ENCODE results near the gene POLR2B. TPM values are rescaled to one million over a fixed set of nuclear protein-coding genes. Genes with fewer than 3 reads are reported as not detected.

POLR2B gene
- polyA plus RNA-seq, 1 experiment, result 44.6 TPM

- H3K27me3 ChIP-seq (ENCODE audit: control insufficient read depth, insufficient read depth, low read length), result no peaks in the 10 kb centered on the region
- no peak overlapping the region for H3K4me3 ChIP-seq (ENCODE audit: low read depth, low read length)
- CTCF ChIA-PET, result interaction anchor here (1.0 to 1.5 kb wide), 2 partner anchors 24 to 37 kb away, joined by 3 read pairs; no protein-coding TSS in a partner anchor
- DNase-seq (ENCODE audit: low read depth), result no peak
- no peak for TF ChIP-seq CTCF (IDR thresholded peaks at IDR 0.05; ENCODE audit: insufficient read depth, low read depth, low read length)
- POLR2A ChIA-PET, result no interaction called here
- peaks cover 6% of the 10 kb centered on the region; the same call in 1 of the 2 replicates for H3K36me3 ChIP-seq (ENCODE audit: control insufficient read depth, insufficient read depth, low read length)
Observed at GRCh38 chr4:57077550-57078343, 99.1 kb downstream of the POLR2B start.

GRCh38 chr4:57078685-57079521 is 100.2 kb downstream of the POLR2B start:
- DNase-seq (ENCODE audit: low read depth), result no peak
- H3K27me3 ChIP-seq (ENCODE audit: control insufficient read depth, insufficient read depth, low read length), result no peaks in the 10 kb centered on the region
- CTCF ChIA-PET, result interaction anchor here (1.0 to 1.5 kb wide), 2 partner anchors 23 to 38 kb away, joined by 3 read pairs; no protein-coding TSS in a partner anchor
- no peak for TF ChIP-seq CTCF (IDR thresholded peaks at IDR 0.05; ENCODE audit: insufficient read depth, low read depth, low read length)
- POLR2A ChIA-PET, result interaction anchor here (0.7 kb wide), 1 partner anchor 32 kb away, joined by 4 read pairs; no protein-coding TSS in a partner anchor
- H3K4me3 ChIP-seq (ENCODE audit: low read depth, low read length), result no peak overlapping the region
- peaks cover 6% of the 10 kb centered on the region; the same call in 1 of the 2 replicates for H3K36me3 ChIP-seq (ENCODE audit: control insufficient read depth, insufficient read depth, low read length)

Small RNA genes within 50 kb of the gene (small RNA-seq; reads per million reads assigned to genes)
- gene RNU6-998P (ENCODE audit: insufficient read length, low read depth, low replicate concordance), result not detected

Other genes starting within 250 kb of the POLR2B start
- not detected in 2 replicates for gene SPINK2, start 157.2 kb upstream of the POLR2B start, polyA plus RNA-seq (2011; rRNA removed)
- gene REST, start 71.0 kb upstream of the POLR2B start, polyA plus RNA-seq (2011; rRNA removed), result 13.2 and 22.1 TPM in 2 replicates
- gene NOA1, start 1.3 kb upstream of the POLR2B start, polyA plus RNA-seq (2011; rRNA removed), result 15.5 and 15.9 TPM in 2 replicates
- gene IGFBP7, start 131.5 kb downstream of the POLR2B start, polyA plus RNA-seq (2011; rRNA removed), result 1,691 and 2,028 TPM in 2 replicates

Data from BJ (cell line).